Keratinocyte (primary cell): ENCODE results near the gene ZP4. TPM values are rescaled to one million over a fixed set of nuclear protein-coding genes. Genes with fewer than 3 reads are reported as not detected.

ENCODE experiments used
- DNase-seq: peaks from one replicate; pipeline ENCODE4 v3.0.0-alpha.2; 2011; ENCODE audit warnings: low read depth, missing footprints, low spot score
- FAIRE-seq: peaks from 2 replicates; lab custom pipeline; 2011; peaks lifted over from hg19 to GRCh38; lab: Jason Lieb, UNC
- H2AFZ ChIP-seq: 2 replicates; pipeline ENCODE4 v1.6.0; 2012; ENCODE audit warnings: low read length, control low read depth, inconsistent platforms; ENCODE audit not compliant: control insufficient read depth
- H3K27ac ChIP-seq: 2 replicates; pipeline ENCODE4 v1.5.1; 2011; ENCODE audit warnings: low read length; ENCODE audit not compliant: control insufficient read depth, insufficient read depth
- H3K27me3 ChIP-seq: 3 replicates; pipeline ENCODE4 v1.6.0; 2011; ENCODE audit warnings: low read length; ENCODE audit not compliant: control insufficient read depth, insufficient read depth; ENCODE audit errors: extremely low read depth
- H3K36me3 ChIP-seq, 2 experiments: 2 replicates in 1 of 2; 3 replicates in 1 of 2; pipeline ENCODE4 v1.5.1; 2011; ENCODE audit warnings: low read length in 2 of 2, mild to moderate bottlenecking in 1 of 2; ENCODE audit not compliant: control insufficient read depth in 2 of 2, insufficient read depth in 2 of 2; ENCODE audit errors: extremely low read depth in 1 of 2
- H3K4me1 ChIP-seq: 3 replicates; pipeline ENCODE4 v1.5.1; 2011; ENCODE audit warnings: low read length; ENCODE audit not compliant: control insufficient read depth, insufficient read depth; ENCODE audit errors: extremely low read depth
- H3K4me2 ChIP-seq: 3 replicates; pipeline ENCODE4 v1.6.0; 2011; ENCODE audit warnings: low read depth, low read length; ENCODE audit not compliant: control insufficient read depth, insufficient read depth; ENCODE audit errors: extremely low read depth
- H3K4me3 ChIP-seq, 3 experiments: fragments of 200-600 bp in 1 of 3; sonication (generic) in 1 of 3; 2 replicates in 2 of 3; 3 replicates in 1 of 3; pipeline ENCODE4 v1.5.1; 2011 to 2016; ENCODE audit warnings: low read length in 3 of 3, mild to moderate bottlenecking in 3 of 3, control low read depth in 2 of 3, inconsistent platforms in 1 of 3, low read depth in 1 of 3, mixed read lengths in 1 of 3, mixed run types in 1 of 3, moderate library complexity in 1 of 3; ENCODE audit not compliant: control insufficient read depth in 2 of 3, insufficient read depth in 2 of 3; ENCODE audit errors: extremely low read depth in 1 of 3
- H3K79me2 ChIP-seq: 2 replicates; pipeline ENCODE4 v1.6.0; 2012; ENCODE audit warnings: low read length; ENCODE audit not compliant: control insufficient read depth, insufficient read depth
- H3K9ac ChIP-seq: 3 replicates; pipeline ENCODE4 v1.6.0; 2011; ENCODE audit warnings: low read length; ENCODE audit not compliant: control insufficient read depth, insufficient read depth; ENCODE audit errors: extremely low read depth
- H3K9me1 ChIP-seq: 3 replicates; pipeline ENCODE4 v1.6.0; 2011; ENCODE audit warnings: low read length; ENCODE audit not compliant: control insufficient read depth, insufficient read depth; ENCODE audit errors: extremely low read depth
- H3K9me3 ChIP-seq: 2 replicates; pipeline ENCODE4 v1.5.1; 2012; ENCODE audit warnings: low read depth, low read length; ENCODE audit not compliant: control insufficient read depth
- H4K20me1 ChIP-seq: 3 replicates; pipeline ENCODE4 v1.6.0; 2011; ENCODE audit warnings: low read length; ENCODE audit not compliant: control insufficient read depth, insufficient read depth; ENCODE audit errors: extremely low read depth
- EZH2 ChIP-seq: IDR thresholded peaks from one replicate; pipeline ENCODE4 v1.6.1; 2012; ENCODE audit warnings: inconsistent platforms, mild to moderate bottlenecking, low read length, moderate library complexity
- dilution Hi-C: fragments of 300-500 bp; cut with MboI; formaldehyde crosslinking; loops from one replicate; pipeline ENCODE4 v1.7.0; 2020; ENCODE audit warnings: low sequenced_read_pairs; ENCODE audit not compliant: extremely low pct_ligation_motif_present
- polyA plus RNA-seq, 5 experiments: library from polyadenylated mRNA; depleted of rRNA in 3 of 5; stranded (reverse) in 3 of 5; stranded (forward) in 1 of 5; unstranded in 1 of 5; fragments of >200 nt; gene quantifications; 1 replicate in 1 of 5; 2 replicates in 3 of 5; 3 replicates in 1 of 5; pipeline versions ENCODE4 v1.2.1 to v1.2.3, GENCODE V29; 2011 to 2012; ENCODE audit warnings: missing spikeins in 2 of 5, low read depth in 1 of 5, low replicate concordance in 1 of 5
- TF ChIP-seq, protein P1 (sequence below), 3 experiments: IDR thresholded peaks in 1 of 3; conservative IDR thresholded peaks in 1 of 3; optimal IDR thresholded peaks in 1 of 3; 2 replicates in 2 of 3; 3 replicates in 1 of 3; pipeline versions ENCODE3 to v1.5.1; 2011; ENCODE audit warnings: low read length in 3 of 3, mild to moderate bottlenecking in 3 of 3, moderate library complexity in 2 of 3, control low read depth in 1 of 3, inconsistent platforms in 1 of 3; ENCODE audit not compliant: insufficient read depth in 2 of 3; ENCODE audit errors: extremely low read depth in 1 of 3

The ZP4 gene
- polyA plus RNA-seq, 1 donor (not counting 4 experiments of a cell fraction or from before 2014, with no cell fraction given) = 0.31 TPM

GRCh38 chr1:237884237-237884636, 6.5 kb downstream of the ZP4 start:
- FAIRE-seq (peak; percentile 75), DNase-seq (peak; percentile 69)
- Histone ChIP-seq H3K9me3 (no peaks in the 10 kb centered on the region), H3K9me1 (no peaks in the 10 kb centered on the region), H3K27ac (no peak overlapping the region), H3K4me3 (no peak overlapping the region), H3K36me3 (no peaks in the 10 kb centered on the region), H3K27me3 (no peaks in the 10 kb centered on the region), H4K20me1 (no peaks in the 10 kb centered on the region), H3K9ac (no peak overlapping the region), H3K79me2 (no peaks in the 10 kb centered on the region), H2AFZ (no peak overlapping the region), H3K4me2 (peak overlapping the region; percentile 13), H3K4me1 (peaks cover 18% of the 10 kb centered on the region)
- TF ChIP-seq, protein P1, sequence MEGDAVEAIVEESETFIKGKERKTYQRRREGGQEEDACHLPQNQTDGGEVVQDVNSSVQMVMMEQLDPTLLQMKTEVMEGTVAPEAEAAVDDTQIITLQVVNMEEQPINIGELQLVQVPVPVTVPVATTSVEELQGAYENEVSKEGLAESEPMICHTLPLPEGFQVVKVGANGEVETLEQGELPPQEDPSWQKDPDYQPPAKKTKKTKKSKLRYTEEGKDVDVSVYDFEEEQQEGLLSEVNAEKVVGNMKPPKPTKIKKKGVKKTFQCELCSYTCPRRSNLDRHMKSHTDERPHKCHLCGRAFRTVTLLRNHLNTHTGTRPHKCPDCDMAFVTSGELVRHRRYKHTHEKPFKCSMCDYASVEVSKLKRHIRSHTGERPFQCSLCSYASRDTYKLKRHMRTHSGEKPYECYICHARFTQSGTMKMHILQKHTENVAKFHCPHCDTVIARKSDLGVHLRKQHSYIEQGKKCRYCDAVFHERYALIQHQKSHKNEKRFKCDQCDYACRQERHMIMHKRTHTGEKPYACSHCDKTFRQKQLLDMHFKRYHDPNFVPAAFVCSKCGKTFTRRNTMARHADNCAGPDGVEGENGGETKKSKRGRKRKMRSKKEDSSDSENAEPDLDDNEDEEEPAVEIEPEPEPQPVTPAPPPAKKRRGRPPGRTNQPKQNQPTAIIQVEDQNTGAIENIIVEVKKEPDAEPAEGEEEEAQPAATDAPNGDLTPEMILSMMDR (optimal IDR thresholded peaks at IDR 0.05 in 1 of 3, IDR thresholded peaks at IDR 0.05 in 1 of 3, conservative IDR thresholded peaks at IDR 0.05 in 1 of 3; ENCODE audit: extremely low read depth in 1 of 3, insufficient read depth in 2 of 3, low read length in 3 of 3) = no peak
- no peak for TF ChIP-seq EZH2
- dilution Hi-C loops = no loop called here

GRCh38 chr1:237879195-237879594, 11.5 kb downstream of the ZP4 start:
- Histone ChIP-seq H3K79me2 (no peaks in the 10 kb centered on the region), H3K4me3 (no peak overlapping the region), H3K9me1 (no peaks in the 10 kb centered on the region), H3K9me3 (no peaks in the 10 kb centered on the region), H3K27me3 (no peaks in the 10 kb centered on the region), H3K36me3 (no peaks in the 10 kb centered on the region), H3K27ac (peak overlapping the region; percentile 60), H3K4me2 (peak overlapping the region; percentile 49), H4K20me1 (no peaks in the 10 kb centered on the region), H3K9ac (peak overlapping the region; percentile 29), H3K4me1 (peaks cover 24% of the 10 kb centered on the region), H2AFZ (no peak overlapping the region)
- FAIRE-seq (peak; percentile 88), DNase-seq (peak; percentile 83)
- no peak for TF ChIP-seq EZH2
- TF ChIP-seq, protein P1 (optimal IDR thresholded peaks at IDR 0.05 in 1 of 3, IDR thresholded peaks at IDR 0.05 in 1 of 3, conservative IDR thresholded peaks at IDR 0.05 in 1 of 3; ENCODE audit: extremely low read depth in 1 of 3, insufficient read depth in 2 of 3, low read length in 3 of 3) = no peak
- dilution Hi-C loops = no loop called here
